Brain microvascular endothelial cell (primary cell): Measurements from ENCODE around the gene RHOJ.

Experiments used
- DNase-seq: peaks from one replicate; pipeline ENCODE4 v3.0.0-alpha.2; 2020
- H3K27ac ChIP-seq: fragments of 250-450 bp; sonication (Bioruptor Pico); 2 replicates; pipeline ENCODE4 v1.5.1; 2020; ENCODE audit warnings: mild to moderate bottlenecking, moderate library complexity
- H3K27me3 ChIP-seq: fragments of 250-450 bp; sonication (Bioruptor Pico); replicated peaks from 2 replicates; pipeline ENCODE4 v1.5.1; 2020; ENCODE audit warnings: mild to moderate bottlenecking
- H3K36me3 ChIP-seq: fragments of 250-450 bp; sonication (Bioruptor Pico); replicated peaks from 2 replicates; pipeline ENCODE4 v1.5.1; 2020; ENCODE audit warnings: mild to moderate bottlenecking
- H3K4me3 ChIP-seq: 2 replicates; pipeline ENCODE4 v1.5.1; 2011; ENCODE audit warnings: low read depth, mild to moderate bottlenecking, control low read depth, low read length, moderate library complexity
- in situ Hi-C: cut with HindIII; loops from 2 replicates; pipeline ENCODE4 v1.10.0; 2017; ENCODE audit warnings: low sequenced_read_pairs, low pct_ligation_motif_present
- TF ChIP-seq, protein P1 (sequence below): IDR thresholded peaks from 2 replicates; pipeline ENCODE4 v1.5.1; 2011; ENCODE audit warnings: low read depth, mild to moderate bottlenecking, moderate library complexity, low read length, control low read depth, inconsistent platforms; ENCODE audit errors: missing control alignments

Gene RHOJ

DNA sequence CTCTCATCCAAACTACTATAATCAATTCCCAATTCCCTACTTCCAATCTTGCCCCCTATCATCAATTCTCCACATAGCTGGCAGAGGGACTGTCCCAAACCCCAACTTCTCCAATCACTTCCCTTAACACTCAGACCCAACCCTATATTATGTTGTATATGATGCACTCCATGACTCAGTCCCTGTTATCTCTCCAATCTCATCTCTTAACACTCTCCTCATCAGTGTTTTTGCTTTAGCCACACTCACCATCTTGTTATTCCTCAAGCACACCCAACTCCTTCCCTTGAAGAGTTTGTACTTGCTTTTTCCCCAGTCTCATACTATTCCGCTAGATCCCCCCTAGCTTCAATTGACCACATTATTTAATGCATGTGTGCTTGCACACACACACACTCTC is 4.9 kb downstream of the RHOJ start:
- no peak overlapping the region for H3K27ac ChIP-seq
- H3K36me3 ChIP-seq = no peaks in the 10 kb centered on the region
- in situ Hi-C loops = no loop called here
- no peak for DNase-seq
- TF ChIP-seq, protein P1, sequence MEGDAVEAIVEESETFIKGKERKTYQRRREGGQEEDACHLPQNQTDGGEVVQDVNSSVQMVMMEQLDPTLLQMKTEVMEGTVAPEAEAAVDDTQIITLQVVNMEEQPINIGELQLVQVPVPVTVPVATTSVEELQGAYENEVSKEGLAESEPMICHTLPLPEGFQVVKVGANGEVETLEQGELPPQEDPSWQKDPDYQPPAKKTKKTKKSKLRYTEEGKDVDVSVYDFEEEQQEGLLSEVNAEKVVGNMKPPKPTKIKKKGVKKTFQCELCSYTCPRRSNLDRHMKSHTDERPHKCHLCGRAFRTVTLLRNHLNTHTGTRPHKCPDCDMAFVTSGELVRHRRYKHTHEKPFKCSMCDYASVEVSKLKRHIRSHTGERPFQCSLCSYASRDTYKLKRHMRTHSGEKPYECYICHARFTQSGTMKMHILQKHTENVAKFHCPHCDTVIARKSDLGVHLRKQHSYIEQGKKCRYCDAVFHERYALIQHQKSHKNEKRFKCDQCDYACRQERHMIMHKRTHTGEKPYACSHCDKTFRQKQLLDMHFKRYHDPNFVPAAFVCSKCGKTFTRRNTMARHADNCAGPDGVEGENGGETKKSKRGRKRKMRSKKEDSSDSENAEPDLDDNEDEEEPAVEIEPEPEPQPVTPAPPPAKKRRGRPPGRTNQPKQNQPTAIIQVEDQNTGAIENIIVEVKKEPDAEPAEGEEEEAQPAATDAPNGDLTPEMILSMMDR = no peak
- H3K27me3 ChIP-seq = no peaks in the 10 kb centered on the region
- no peak overlapping the region for H3K4me3 ChIP-seq

DNA sequence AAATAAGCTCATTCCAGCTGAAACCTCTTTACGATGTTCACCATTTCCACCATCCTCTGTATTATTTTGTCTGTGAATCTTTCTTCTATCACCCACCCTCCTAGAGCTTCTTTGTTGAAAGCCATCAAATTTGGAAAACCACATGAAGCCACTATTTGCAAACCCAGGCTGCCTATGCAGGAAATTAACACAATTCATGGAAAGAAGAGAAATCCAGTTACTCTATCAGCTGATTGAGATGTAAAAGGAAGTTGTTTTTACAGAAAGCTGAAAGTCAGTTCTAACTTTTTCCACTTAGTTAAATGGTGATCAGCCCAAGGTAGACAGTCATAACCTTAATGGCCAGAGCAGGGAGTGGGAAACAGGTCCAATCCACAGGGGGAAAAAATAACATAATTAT is 6.6 kb downstream of the RHOJ start:
- TF ChIP-seq, protein P1 = no peak
- no peak for DNase-seq
- Histone ChIP-seq H3K4me3 (no peak overlapping the region), H3K27me3 (no peaks in the 10 kb centered on the region), H3K36me3 (no peaks in the 10 kb centered on the region), H3K27ac (no peak overlapping the region)
- in situ Hi-C loops = no loop called here

DNA sequence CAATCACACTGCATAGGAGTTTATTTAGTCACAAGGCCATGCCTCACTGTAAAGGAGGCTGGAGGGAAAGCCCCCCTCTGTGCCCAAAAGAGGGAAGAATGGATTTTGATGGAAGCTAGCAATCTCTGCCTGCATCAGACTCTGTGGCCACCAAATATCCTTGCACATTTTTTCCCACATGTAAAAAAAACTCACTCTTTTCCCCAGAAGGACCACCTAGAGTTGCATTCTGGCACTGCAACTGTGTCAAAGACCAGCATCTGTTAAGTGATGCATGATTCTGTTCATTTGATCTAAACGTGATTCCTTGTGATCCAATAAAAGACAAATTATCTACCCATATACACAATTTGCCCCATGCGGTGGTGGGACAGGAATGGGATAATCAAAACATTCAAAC is 8.0 kb downstream of the RHOJ start:
- in situ Hi-C loops = no loop called here
- no peak for DNase-seq
- no peaks in the 10 kb centered on the region for H3K27me3 ChIP-seq
- H3K4me3 ChIP-seq = no peak overlapping the region
- no peak overlapping the region for H3K27ac ChIP-seq
- H3K36me3 ChIP-seq = no peaks in the 10 kb centered on the region
- TF ChIP-seq, protein P1 = peak; percentile 49

DNA sequence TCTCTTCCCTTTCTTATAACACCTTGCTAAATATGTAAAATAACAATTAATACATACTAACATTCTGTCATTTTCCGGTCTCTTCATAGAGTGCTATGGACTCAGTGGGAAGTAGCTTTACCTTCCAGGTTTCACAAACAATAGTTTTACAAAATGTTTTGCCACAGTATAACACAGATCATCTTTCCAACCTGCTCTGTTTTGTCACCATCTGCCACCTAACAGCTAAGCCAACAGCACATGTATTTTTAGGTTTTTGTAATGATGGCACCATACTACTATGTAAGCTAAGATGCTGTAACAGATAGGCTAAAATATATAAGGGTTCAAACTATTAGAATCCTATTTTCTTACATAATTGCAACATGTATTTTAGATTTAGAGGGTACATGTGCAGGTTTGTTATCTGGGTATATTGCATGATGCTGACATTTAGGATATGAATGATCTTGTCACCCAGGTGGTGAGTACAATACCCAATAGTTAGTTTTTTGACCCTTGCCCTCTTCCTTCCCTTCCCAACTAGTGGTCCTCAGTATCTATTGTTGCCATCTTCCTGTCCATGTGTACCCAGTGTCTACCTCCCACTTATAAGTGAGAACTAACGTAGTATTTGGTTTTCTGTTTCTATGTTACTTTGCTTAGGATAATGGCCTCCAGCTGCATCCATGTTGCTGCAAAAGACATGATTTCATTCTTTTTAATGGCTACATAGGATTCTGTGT is 8.7 kb downstream of the RHOJ start:
- H3K4me3 ChIP-seq = no peak overlapping the region
- no peak for DNase-seq
- no peaks in the 10 kb centered on the region for H3K36me3 ChIP-seq
- in situ Hi-C loops = no loop called here
- H3K27me3 ChIP-seq = no peaks in the 10 kb centered on the region
- H3K27ac ChIP-seq = no peak overlapping the region
- TF ChIP-seq, protein P1 = no peak

DNA sequence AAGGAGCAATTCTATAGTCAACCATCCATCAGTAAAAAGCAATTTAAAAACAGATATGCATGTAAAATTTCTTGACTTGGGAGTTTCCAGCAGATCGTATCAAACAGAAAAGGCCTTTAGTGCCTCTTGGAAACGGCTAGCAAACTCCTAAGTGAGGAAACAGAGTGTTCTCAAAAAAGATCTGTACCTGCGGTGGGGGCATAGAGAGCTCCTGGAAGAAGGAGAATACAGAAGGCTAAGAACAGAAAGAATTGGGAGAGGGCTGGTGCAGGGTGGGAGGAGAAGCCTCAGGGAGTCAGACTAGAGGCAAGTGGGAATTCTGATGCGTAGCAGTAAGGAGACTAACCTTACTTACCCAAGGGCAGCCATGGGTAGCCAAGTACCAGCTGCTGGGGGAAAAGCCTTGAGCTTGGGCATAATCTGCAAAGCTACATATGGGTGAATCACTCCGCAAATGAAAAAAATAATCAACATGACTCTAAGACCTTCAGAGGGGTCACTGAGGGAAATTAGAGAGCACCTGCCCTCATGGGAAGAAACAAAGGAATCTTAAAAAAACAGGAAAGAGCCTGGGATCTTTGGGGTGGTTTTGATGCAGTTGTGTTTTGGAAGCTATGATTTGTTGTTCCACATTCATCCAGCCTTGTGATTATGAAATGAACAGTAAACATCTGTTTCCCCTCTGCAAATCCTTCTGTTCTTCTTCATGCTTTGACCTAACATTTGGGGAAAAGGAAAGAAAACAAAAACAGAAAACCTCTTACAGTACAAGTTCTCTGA is 10.4 kb downstream of the RHOJ start:
- H3K27me3 ChIP-seq = no peaks in the 10 kb centered on the region
- H3K4me3 ChIP-seq = no peak overlapping the region
- in situ Hi-C loops = no loop called here
- no peak for DNase-seq
- no peaks in the 10 kb centered on the region for H3K36me3 ChIP-seq
- TF ChIP-seq, protein P1 = no peak
- no peak overlapping the region for H3K27ac ChIP-seq

DNA sequence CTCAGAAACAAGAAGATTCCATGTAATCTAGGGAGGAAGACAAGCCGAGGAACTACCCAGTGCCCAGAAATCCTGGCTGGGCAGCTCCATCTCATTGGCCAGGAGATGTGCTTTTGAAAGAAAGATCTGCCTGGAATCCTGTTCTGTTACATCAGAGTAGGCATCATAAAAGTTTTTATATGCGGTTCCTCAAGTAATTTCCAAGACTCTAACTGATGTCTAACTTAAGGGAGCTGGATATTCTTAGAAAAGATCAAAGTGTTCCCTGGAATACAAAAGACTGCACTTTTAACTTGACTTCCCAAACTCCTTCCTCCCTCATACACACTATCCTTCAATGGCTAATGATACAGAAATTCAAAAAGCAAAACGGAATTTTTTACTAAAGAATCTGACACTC is 16.3 kb downstream of the RHOJ start:
- TF ChIP-seq, protein P1 = no peak
- in situ Hi-C loops = no loop called here
- Histone ChIP-seq H3K36me3 (no peaks in the 10 kb centered on the region), H3K27ac (no peak overlapping the region), H3K27me3 (no peaks in the 10 kb centered on the region), H3K4me3 (no peak overlapping the region)
- no peak for DNase-seq
